GM12875 (cell line): ENCODE results near the gene TNIP1.

Source experiments
- H3K4me3 ChIP-seq: one replicate; pipeline ENCODE4 v1.5.1; 2011; ENCODE audit warnings: low read depth, low read length, control low read depth
- CTCF ChIP-seq: IDR thresholded peaks from 2 replicates; pipeline ENCODE4 v1.5.1; 2011; ENCODE audit warnings: low read depth, mild to moderate bottlenecking, control low read depth, inconsistent platforms, low read length, moderate library complexity, borderline replicate concordance; ENCODE audit not compliant: insufficient read depth

Gene TNIP1

GRCh38 chr5:151123897-151124751, 43.3 kb upstream of the TNIP1 start:
- H3K4me3 ChIP-seq, result no peak overlapping the region
- no peak for TF ChIP-seq CTCF

GRCh38 chr5:151122828-151123227, 42.0 kb upstream of the TNIP1 start:
- H3K4me3 ChIP-seq, result no peak overlapping the region
- TF ChIP-seq CTCF, result no peak

GRCh38 chr5:151121665-151122064, 40.8 kb upstream of the TNIP1 start:
- no peak overlapping the region for H3K4me3 ChIP-seq
- TF ChIP-seq CTCF, result no peak

- TF ChIP-seq CTCF, result no peak
- no peak overlapping the region for H3K4me3 ChIP-seq
These were observed 40.3 kb upstream of the TNIP1 start for GRCh38 chr5:151121095-151121494.

GRCh38 chr5:151118913-151119575, 38.2 kb upstream of the TNIP1 start:
- no peak for TF ChIP-seq CTCF
- no peak overlapping the region for H3K4me3 ChIP-seq

GRCh38 chr5:151115272-151115905, 34.6 kb upstream of the TNIP1 start:
- H3K4me3 ChIP-seq, result no peak overlapping the region
- peak; percentile 91 for TF ChIP-seq CTCF
